ENCODE measurements around the gene GAPVD1.

GRCh38 chr9:125399666-125400065 is 138.0 kb downstream of the GAPVD1 start:
- TF ChIP-seq, protein P1, sequence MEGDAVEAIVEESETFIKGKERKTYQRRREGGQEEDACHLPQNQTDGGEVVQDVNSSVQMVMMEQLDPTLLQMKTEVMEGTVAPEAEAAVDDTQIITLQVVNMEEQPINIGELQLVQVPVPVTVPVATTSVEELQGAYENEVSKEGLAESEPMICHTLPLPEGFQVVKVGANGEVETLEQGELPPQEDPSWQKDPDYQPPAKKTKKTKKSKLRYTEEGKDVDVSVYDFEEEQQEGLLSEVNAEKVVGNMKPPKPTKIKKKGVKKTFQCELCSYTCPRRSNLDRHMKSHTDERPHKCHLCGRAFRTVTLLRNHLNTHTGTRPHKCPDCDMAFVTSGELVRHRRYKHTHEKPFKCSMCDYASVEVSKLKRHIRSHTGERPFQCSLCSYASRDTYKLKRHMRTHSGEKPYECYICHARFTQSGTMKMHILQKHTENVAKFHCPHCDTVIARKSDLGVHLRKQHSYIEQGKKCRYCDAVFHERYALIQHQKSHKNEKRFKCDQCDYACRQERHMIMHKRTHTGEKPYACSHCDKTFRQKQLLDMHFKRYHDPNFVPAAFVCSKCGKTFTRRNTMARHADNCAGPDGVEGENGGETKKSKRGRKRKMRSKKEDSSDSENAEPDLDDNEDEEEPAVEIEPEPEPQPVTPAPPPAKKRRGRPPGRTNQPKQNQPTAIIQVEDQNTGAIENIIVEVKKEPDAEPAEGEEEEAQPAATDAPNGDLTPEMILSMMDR (IDR thresholded peaks at IDR 0.05), result no peak
- no peak for TF ChIP-seq SMAD3 (CRISPR knock-in tag; IDR thresholded peaks at IDR 0.05; ENCODE audit: borderline replicate concordance)
- TF ChIP-seq ZBTB21 (CRISPR knock-in tag; IDR thresholded peaks at IDR 0.05; ENCODE audit: borderline replicate concordance), result no peak
- no peak for TF ChIP-seq ZNF671 (CRISPR knock-in tag; IDR thresholded peaks at IDR 0.05)
- no peak for TF ChIP-seq ATF2 (CRISPR knock-in tag; IDR thresholded peaks at IDR 0.05; ENCODE audit: borderline replicate concordance, low read depth)
- TF ChIP-seq ELF4 (CRISPR knock-in tag; IDR thresholded peaks at IDR 0.05; ENCODE audit: low read depth), result no peak
